Naive thymus-derived CD4-positive, alpha-beta T cell (primary cell): ENCODE data around the gene ITGA6. TPM values are rescaled to one million over a fixed set of nuclear protein-coding genes. Genes with fewer than 3 reads are reported as not detected.
"Not testable (repeated sequence)": the region's sequence is repeated elsewhere in the genome, so short reads cannot be mapped to it uniquely, and the experiment has no call there.

ENCODE experiments used
- ATAC-seq: fragments of 150-1000 bp; cut with Tn5 transposase; 2 replicates; pipeline ENCODE4 v1.10.0; 2021; ENCODE audit warnings: mild to moderate bottlenecking, moderate library complexity
- CTCF ChIA-PET: fragments of 350-600 bp; sonication (Branson Sonifier 250); formaldehyde crosslinking; loops from one replicate; lab custom pipeline; 2021; ENCODE audit warnings: antibody characterized with exemption; lab: Charles Lee
- POLR2A ChIA-PET: fragments of 350-600 bp; sonication (Branson Sonifier 250); formaldehyde crosslinking; loops from one replicate; lab custom pipeline; 2021; ENCODE audit warnings: antibody characterized with exemption, inconsistent platforms; lab: Charles Lee
- DNase-seq, 9 donors: peaks; one replicate each; pipeline versions ENCODE4 v3.0.0 to v3.0.0-alpha.2; 2020 to 2022; ENCODE audit warnings: mixed read lengths in 1 of 9
- H3K27ac ChIP-seq: one replicate; pipeline ENCODE4 v1.7.0; 2013; ENCODE audit warnings: mild to moderate bottlenecking, low read depth, low read length, moderate library complexity
- H3K27me3 ChIP-seq, 2 donors: one replicate each; pipeline ENCODE4 v1.7.0; 2013; ENCODE audit warnings: low read length in 2 of 2, mild to moderate bottlenecking in 2 of 2, moderate library complexity in 2 of 2; ENCODE audit not compliant: control insufficient read depth in 2 of 2, insufficient read depth in 2 of 2
- H3K36me3 ChIP-seq, 3 experiments: 1 replicate in 2 of 3; 2 replicates in 1 of 3; pipeline ENCODE4 v1.7.0; 2013; ENCODE audit warnings: low read length in 3 of 3, mild to moderate bottlenecking in 3 of 3, moderate library complexity in 1 of 3; ENCODE audit not compliant: insufficient read depth in 3 of 3, control insufficient read depth in 2 of 3
- H3K4me1 ChIP-seq, 2 donors: one replicate each; pipeline ENCODE4 v1.7.0; 2013; ENCODE audit warnings: low read length in 2 of 2, mild to moderate bottlenecking in 2 of 2, moderate library complexity in 1 of 2; ENCODE audit not compliant: control insufficient read depth in 2 of 2, insufficient read depth in 2 of 2
- H3K4me3 ChIP-seq: 2 replicates; pipeline ENCODE4 v1.7.0; 2013; ENCODE audit warnings: mild to moderate bottlenecking, low read length
- H3K9me3 ChIP-seq, 3 experiments: 1 replicate in 2 of 3; 2 replicates in 1 of 3; pipeline ENCODE4 v1.7.0; 2013; ENCODE audit warnings: low read length in 3 of 3; ENCODE audit not compliant: control insufficient read depth in 2 of 3
- H3K27ac Mint-ChIP-seq, 9 donors: one replicate each; pipeline ENCODE4 v1.8.0; 2020 to 2022; ENCODE audit warnings: mixed read lengths in 9 of 9, mild to moderate bottlenecking in 8 of 9, moderate library complexity in 5 of 9, inconsistent platforms in 2 of 9
- H3K27me3 Mint-ChIP-seq, 5 donors: one replicate each; pipeline ENCODE4 v1.8.0; 2021 to 2022; ENCODE audit warnings: mixed read lengths in 5 of 5, mild to moderate bottlenecking in 1 of 5
- H3K36me3 Mint-ChIP-seq, 5 donors: one replicate each; pipeline ENCODE4 v1.8.0; 2020 to 2022; ENCODE audit warnings: mixed read lengths in 5 of 5, mild to moderate bottlenecking in 3 of 5, inconsistent platforms in 1 of 5
- H3K4me1 Mint-ChIP-seq, 7 donors: one replicate each; pipeline ENCODE4 v1.8.0; 2020 to 2022; ENCODE audit warnings: mixed read lengths in 7 of 7, mild to moderate bottlenecking in 3 of 7, inconsistent platforms in 1 of 7
- H3K4me3 Mint-ChIP-seq, 10 donors: one replicate each; pipeline ENCODE4 v1.8.0; 2020 to 2022; ENCODE audit warnings: mild to moderate bottlenecking in 10 of 10, mixed read lengths in 10 of 10, moderate library complexity in 6 of 10, inconsistent platforms in 2 of 10
- H3K9me3 Mint-ChIP-seq, 11 donors: one replicate each; pipeline ENCODE4 v1.8.0; 2020 to 2022; ENCODE audit warnings: mixed read lengths in 11 of 11, mild to moderate bottlenecking in 4 of 11, inconsistent platforms in 1 of 11, moderate library complexity in 1 of 11
- intact Hi-C, 2 donors: fragments of 100-400 bp; cut with micrococcal nuclease; formaldehyde crosslinking; loops; one replicate each; pipeline ENCODE4 v1.15.1; 2023
- polyA plus RNA-seq, 2 donors: library from polyadenylated mRNA; unstranded; fragments of 300-500 nt; fragmentation: Illumina TruSeq; gene quantifications; one replicate each; pipeline ENCODE4 v1.2.3, GENCODE V29; 2021
- total RNA-seq, 6 experiments: library from RNA in 5 of 6; stranded (reverse) in 5 of 6; gene quantifications; 1 replicate in 5 of 6; 2 replicates in 1 of 6; pipeline ENCODE4 v1.2.3 and lab custom pipeline; 2021 to 2026

ITGA6 gene
- total and polyA plus RNA-seq, 7 experiments from 2014 or later: 13.1 to 179 (median 132) TPM

DNA sequence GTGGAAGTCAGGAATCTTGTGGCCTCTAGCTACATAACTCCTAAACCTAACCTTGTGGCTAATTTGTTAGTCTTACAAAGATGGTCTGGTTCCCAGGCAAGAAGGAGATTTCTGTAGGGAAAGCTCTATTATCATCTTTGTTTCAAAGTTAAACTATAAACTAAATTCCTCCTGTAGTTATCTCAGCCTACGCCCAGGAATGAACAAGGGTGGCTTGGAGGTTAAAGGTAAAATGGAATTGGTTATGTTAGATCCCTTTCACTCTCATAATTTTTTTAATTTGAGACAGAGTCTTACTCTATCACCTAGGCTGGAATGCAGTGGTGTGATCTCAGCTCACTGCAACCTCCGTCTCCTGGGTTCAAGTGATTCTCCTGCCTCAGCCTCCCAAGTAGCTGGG lies 103.9 kb downstream of the ITGA6 start:
- H3K4me1 ChIP-seq: no peaks in the 10 kb centered on the region
- Mint-ChIP-seq H3K9me3 (peaks cover 2 to 80% (median 31%) of the 10 kb centered on the region in 11 donors), H3K4me3 (no peak overlapping the region), H3K27ac (no peak overlapping the region), H3K36me3 (peaks cover 25 to 72% (median 55%) of the 10 kb centered on the region in 5 donors), H3K4me1 (peaks cover 0 to 6% (median 0%) of the 10 kb centered on the region in 7 donors), H3K27me3 (no peaks in the 10 kb centered on the region)
- H3K4me3 ChIP-seq: no peak overlapping the region
- H3K36me3 ChIP-seq: peaks cover 0 to 3% (median 0%) of the 10 kb centered on the region in 3 experiments
- DNase-seq (no peak), ATAC-seq (no peak)
- H3K9me3 ChIP-seq: peaks cover 0 to 18% (median 9%) of the 10 kb centered on the region in 3 experiments
- POLR2A ChIA-PET: no interaction called here
- CTCF ChIA-PET: no interaction called here
- no peaks in the 10 kb centered on the region for H3K27me3 ChIP-seq
- H3K27ac ChIP-seq: no peak overlapping the region
- intact Hi-C loops: no loop called here

DNA sequence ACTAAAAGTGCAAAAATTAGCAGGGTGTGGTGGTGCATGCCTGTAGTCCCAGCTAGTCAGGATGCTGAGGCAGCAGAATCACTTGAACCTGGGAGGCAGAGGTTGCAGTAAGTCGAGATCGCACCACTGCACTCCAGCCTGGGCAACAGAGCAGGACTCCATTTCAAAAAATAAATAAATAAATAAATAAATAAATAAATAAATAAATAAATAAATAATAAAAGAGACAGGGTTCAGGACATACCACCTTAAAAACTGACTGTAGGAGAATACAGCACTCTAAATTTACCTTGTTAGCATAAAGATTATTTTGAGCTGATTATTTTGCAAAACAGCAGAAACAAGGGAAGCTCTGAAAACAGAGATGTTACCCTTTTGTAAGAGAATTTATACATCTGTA lies 105.1 kb downstream of the ITGA6 start:
- H3K4me1 ChIP-seq, H3K36me3 ChIP-seq, H3K27me3 ChIP-seq, CTCF ChIA-PET, H3K27ac ChIP-seq, intact Hi-C loops, DNase-seq, H3K4me3 ChIP-seq, ATAC-seq, H3K27ac Mint-ChIP-seq, H3K27me3 Mint-ChIP-seq, POLR2A ChIA-PET, H3K4me1 Mint-ChIP-seq, H3K4me3 Mint-ChIP-seq: not testable (repeated sequence)
- Mint-ChIP-seq H3K36me3 (peaks cover 24 to 72% (median 48%) of the 10 kb centered on the region in 5 donors), H3K9me3 (peaks cover 0 to 73% (median 22%) of the 10 kb centered on the region in 11 donors)
- peaks cover 0 to 15% (median 9%) of the 10 kb centered on the region in 3 experiments for H3K9me3 ChIP-seq

DNA sequence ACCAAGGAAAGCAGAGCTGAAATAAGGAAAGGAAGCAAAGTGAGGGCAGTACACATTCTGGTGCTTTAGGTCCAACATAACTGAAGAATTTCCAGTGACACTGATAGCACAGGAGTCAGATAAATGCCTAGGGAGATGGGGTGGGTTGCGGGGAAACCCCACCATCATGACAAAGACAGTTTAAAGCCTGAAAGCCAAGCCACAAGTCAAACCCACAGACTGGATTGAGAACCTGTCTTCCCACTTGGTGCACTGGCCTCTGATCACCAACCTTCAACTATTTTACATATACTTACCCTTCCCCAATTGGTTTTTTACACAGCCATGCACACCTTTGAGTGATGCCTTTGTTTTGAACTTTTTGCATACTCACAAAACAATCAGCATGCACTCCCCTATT lies 106.3 kb downstream of the ITGA6 start:
- CTCF ChIA-PET: no interaction called here

DNA sequence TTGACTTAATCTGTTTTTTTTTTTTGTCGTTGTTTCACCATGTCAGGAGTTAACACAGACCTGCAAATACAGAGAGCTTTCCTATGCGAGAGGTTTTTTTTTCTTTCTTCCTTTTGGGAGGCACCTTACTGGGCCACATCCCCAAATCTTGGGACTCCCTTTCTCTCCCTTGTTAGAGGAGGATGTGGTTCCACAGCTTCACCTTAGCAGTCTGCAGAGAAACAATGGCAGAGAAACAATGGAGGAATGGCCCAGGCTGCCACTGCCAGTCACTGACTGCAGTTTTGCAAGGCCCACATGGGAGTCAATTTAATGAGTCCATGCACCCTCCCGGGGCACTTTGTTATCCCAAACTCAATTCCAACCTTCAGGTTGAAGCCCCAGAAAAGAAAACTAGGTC lies 107.7 kb downstream of the ITGA6 start:
- DNase-seq: no peak
- CTCF ChIA-PET: no interaction called here

More for the DNA sequence above, 106.3 kb downstream of the ITGA6 start:
- ATAC-seq (no peak), DNase-seq (no peak)
- Mint-ChIP-seq H3K4me3 (no peak overlapping the region), H3K27me3 (no peaks in the 10 kb centered on the region), H3K9me3 (peaks cover 0 to 63% (median 22%) of the 10 kb centered on the region in 11 donors), H3K27ac (no peak overlapping the region), H3K4me1 (peaks cover 0 to 6% (median 0%) of the 10 kb centered on the region in 7 donors), H3K36me3 (peaks cover 24 to 68% (median 46%) of the 10 kb centered on the region in 5 donors)
- Histone ChIP-seq H3K27ac (no peak overlapping the region), H3K27me3 (no peaks in the 10 kb centered on the region), H3K36me3 (peaks cover 0 to 3% (median 0%) of the 10 kb centered on the region in 3 experiments), H3K9me3 (peaks cover 0 to 15% (median 9%) of the 10 kb centered on the region in 3 experiments), H3K4me1 (no peaks in the 10 kb centered on the region), H3K4me3 (no peak overlapping the region)
- intact Hi-C loops: no loop called here
- POLR2A ChIA-PET: no interaction called here

DNA sequence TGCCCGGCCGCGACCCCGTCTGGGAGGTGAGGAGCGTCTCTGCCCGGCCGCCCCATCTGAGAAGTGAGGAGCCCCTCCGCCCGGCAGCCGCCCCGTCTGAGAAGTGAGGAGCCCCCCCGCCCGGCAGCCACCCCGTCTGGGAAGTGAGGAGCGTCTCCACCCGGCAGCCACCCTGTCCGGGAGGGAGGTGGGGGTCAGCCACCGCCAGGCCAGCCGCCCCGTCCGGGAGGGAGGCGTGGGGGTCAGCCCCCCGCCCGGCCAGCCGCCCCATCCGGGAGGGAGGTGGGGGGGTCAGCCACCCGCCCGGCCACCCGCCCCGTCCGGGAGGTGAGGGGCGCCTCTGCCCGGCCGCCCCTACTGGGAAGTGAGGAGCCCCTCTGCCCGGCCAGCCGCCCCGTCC lies 110.5 kb downstream of the ITGA6 start:
- H3K9me3 Mint-ChIP-seq: peaks cover 0 to 63% (median 19%) of the 10 kb centered on the region in 11 donors
- POLR2A ChIA-PET, H3K27ac Mint-ChIP-seq: not testable (repeated sequence)

More for the DNA sequence above, 107.7 kb downstream of the ITGA6 start:
- Mint-ChIP-seq H3K4me1 (peaks cover 0 to 8% (median 0%) of the 10 kb centered on the region in 7 donors), H3K27ac (no peak overlapping the region), H3K27me3 (no peaks in the 10 kb centered on the region), H3K4me3 (no peak overlapping the region), H3K9me3 (peaks cover 0 to 62% (median 22%) of the 10 kb centered on the region in 11 donors), H3K36me3 (peaks cover 19 to 63% (median 43%) of the 10 kb centered on the region in 5 donors)
- no peak for ATAC-seq
- Histone ChIP-seq H3K9me3 (peaks cover 0 to 18% (median 9%) of the 10 kb centered on the region in 3 experiments), H3K27me3 (no peaks in the 10 kb centered on the region), H3K4me1 (no peaks in the 10 kb centered on the region), H3K36me3 (peaks cover 0 to 2% (median 0%) of the 10 kb centered on the region in 3 experiments), H3K27ac (no peak overlapping the region), H3K4me3 (no peak overlapping the region)
- POLR2A ChIA-PET: no interaction called here
- intact Hi-C loops: no loop called here

DNA sequence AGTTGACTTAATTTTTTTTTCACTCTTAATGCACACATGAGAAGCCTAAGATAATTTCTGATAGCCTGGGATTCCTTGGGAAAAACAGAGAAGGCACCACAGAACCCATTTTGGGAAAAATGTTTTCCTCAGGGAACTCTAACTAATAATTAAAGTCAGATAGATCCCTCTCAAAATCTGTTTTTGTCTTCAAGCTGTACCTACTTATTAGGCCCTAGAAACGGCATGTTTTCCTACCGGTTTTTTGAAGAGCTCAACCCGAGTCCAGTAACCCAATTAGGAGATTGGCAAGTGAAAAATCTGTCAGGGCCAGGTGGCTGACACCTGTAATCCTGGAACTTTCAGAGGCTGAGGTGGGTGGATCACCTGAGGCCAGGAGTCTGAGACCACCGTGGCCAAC lies 112.4 kb downstream of the ITGA6 start:
- H3K4me3 Mint-ChIP-seq: no peak overlapping the region
- no peak overlapping the region for H3K4me3 ChIP-seq
- H3K27me3 ChIP-seq: no peaks in the 10 kb centered on the region
- peaks cover 0 to 51% (median 13%) of the 10 kb centered on the region in 11 donors for H3K9me3 Mint-ChIP-seq
- H3K36me3 Mint-ChIP-seq: peaks cover 13 to 63% (median 32%) of the 10 kb centered on the region in 5 donors
- intact Hi-C loops: no loop called here
- no peak overlapping the region for H3K27ac Mint-ChIP-seq
- peaks cover 0 to 6% (median 0%) of the 10 kb centered on the region in 7 donors for H3K4me1 Mint-ChIP-seq
- peaks cover 0 to 4% (median 0%) of the 10 kb centered on the region in 3 experiments for H3K9me3 ChIP-seq
- CTCF ChIA-PET: no interaction called here
- H3K27me3 Mint-ChIP-seq: no peaks in the 10 kb centered on the region
- DNase-seq (no peak), ATAC-seq (no peak)
- no peak overlapping the region for H3K27ac ChIP-seq
- H3K36me3 ChIP-seq: no peaks in the 10 kb centered on the region
- POLR2A ChIA-PET: no interaction called here
- no peaks in the 10 kb centered on the region for H3K4me1 ChIP-seq

More for the DNA sequence above, 110.5 kb downstream of the ITGA6 start:
- H3K4me3 Mint-ChIP-seq, H3K4me3 ChIP-seq, intact Hi-C loops, H3K27me3 ChIP-seq, H3K27ac ChIP-seq, ATAC-seq, H3K4me1 ChIP-seq, H3K27me3 Mint-ChIP-seq, CTCF ChIA-PET, H3K36me3 ChIP-seq, H3K4me1 Mint-ChIP-seq, DNase-seq: not testable (repeated sequence)
- H3K36me3 Mint-ChIP-seq: peaks cover 15 to 63% (median 37%) of the 10 kb centered on the region in 5 donors
- H3K9me3 ChIP-seq: peaks cover 0 to 18% (median 9%) of the 10 kb centered on the region in 3 experiments

DNA sequence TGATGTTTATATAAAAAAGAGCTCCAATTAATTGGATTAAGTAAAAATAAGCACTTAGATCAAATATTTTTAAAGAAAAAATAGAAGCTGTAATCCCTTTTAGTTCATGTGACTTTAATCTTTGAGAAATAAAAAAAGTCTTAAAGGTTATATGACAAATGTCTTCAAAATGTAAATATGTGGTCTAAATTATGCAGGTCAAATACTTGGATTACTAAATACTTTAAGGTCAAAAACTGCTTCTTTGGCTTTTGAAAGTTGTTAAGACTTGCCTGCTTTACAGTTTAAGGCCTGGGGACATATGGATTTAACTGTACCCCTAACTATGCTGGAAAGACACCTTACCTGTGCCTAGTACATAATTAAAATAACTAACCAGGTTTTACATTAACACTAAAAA lies 113.0 kb downstream of the ITGA6 start:
- Mint-ChIP-seq H3K4me1 (peaks cover 0 to 6% (median 0%) of the 10 kb centered on the region in 7 donors), H3K27ac (no peak overlapping the region), H3K4me3 (no peak overlapping the region), H3K36me3 (peaks cover 9 to 59% (median 31%) of the 10 kb centered on the region in 5 donors), H3K9me3 (peaks cover 0 to 45% (median 13%) of the 10 kb centered on the region in 11 donors), H3K27me3 (no peaks in the 10 kb centered on the region)
- intact Hi-C loops: no loop called here
- Histone ChIP-seq H3K27me3 (no peaks in the 10 kb centered on the region), H3K36me3 (no peaks in the 10 kb centered on the region), H3K4me1 (no peaks in the 10 kb centered on the region), H3K9me3 (peaks cover 0 to 3% (median 0%) of the 10 kb centered on the region in 3 experiments), H3K27ac (no peak overlapping the region), H3K4me3 (no peak overlapping the region)
- DNase-seq (no peak), ATAC-seq (no peak)
- POLR2A ChIA-PET: no interaction called here
- CTCF ChIA-PET: interaction anchor here (0.6 to 0.7 kb wide), 2 partner anchors 117 to 160 kb away, joined by 3 to 7 read pairs; no protein-coding TSS in a partner anchor
